22Rv1 (cell line): ENCODE data around the gene SMC6.

Source experiments
- CTCF ChIP-seq: fragments of 450-650 bp; IDR thresholded peaks from 2 replicates; pipeline ENCODE4 v1.5.1; 2017; ENCODE audit warnings: mild to moderate bottlenecking
- ZFX ChIP-seq: fragments of 450-650 bp; IDR thresholded peaks from 2 replicates; pipeline ENCODE4 v1.6.1; 2017; ENCODE audit warnings: antibody characterized with exemption, borderline replicate concordance

GRCh38 chr2:17772532-17772931 lies 18.9 kb upstream of the SMC6 start:
- no peak for TF ChIP-seq CTCF
- no peak for TF ChIP-seq ZFX
